Measurements from ENCODE around the gene TTLL11. TPM values are rescaled to one million over a fixed set of nuclear protein-coding genes. Genes with fewer than 3 reads are reported as not detected.

The TTLL11 gene
- total RNA-seq, 2 donors from 2014 or later = 2.3 to 4.2 TPM

DNA sequence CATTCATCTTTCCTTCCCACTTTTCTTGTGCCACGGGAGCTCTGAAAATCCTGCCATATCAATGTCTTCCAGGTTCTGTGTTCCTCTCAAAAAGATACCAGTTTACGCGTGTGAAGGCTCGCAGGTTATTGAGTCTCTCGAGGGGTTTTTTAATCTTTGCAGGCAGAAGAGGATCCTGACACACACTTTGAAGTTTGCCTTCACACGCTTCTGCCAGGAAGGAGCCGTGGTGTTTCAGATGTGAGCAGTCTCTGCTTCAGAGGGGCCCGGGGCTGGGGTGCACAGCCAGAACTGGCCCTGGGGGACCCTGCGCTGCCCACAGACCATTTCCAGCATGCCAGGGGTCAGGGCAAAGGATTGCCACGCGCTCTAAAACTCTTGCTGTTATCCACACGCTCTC is 167.2 kb downstream of the TTLL11 start:
- no peak overlapping the region for H3K27ac Mint-ChIP-seq
- no peak for ATAC-seq
- H3K27me3 Mint-ChIP-seq = peaks cover 5% of the 10 kb centered on the region
- no peaks in the 10 kb centered on the region for H3K9me3 ChIP-seq (ENCODE audit: control insufficient read depth, low read length, poor library complexity, severe bottlenecking)
- no peak for DNase-seq
- no peaks in the 10 kb centered on the region for H3K4me1 Mint-ChIP-seq
- no peaks in the 10 kb centered on the region for H3K36me3 Mint-ChIP-seq (ENCODE audit: low read depth)
- H3K4me3 Mint-ChIP-seq = no peak overlapping the region

DNA sequence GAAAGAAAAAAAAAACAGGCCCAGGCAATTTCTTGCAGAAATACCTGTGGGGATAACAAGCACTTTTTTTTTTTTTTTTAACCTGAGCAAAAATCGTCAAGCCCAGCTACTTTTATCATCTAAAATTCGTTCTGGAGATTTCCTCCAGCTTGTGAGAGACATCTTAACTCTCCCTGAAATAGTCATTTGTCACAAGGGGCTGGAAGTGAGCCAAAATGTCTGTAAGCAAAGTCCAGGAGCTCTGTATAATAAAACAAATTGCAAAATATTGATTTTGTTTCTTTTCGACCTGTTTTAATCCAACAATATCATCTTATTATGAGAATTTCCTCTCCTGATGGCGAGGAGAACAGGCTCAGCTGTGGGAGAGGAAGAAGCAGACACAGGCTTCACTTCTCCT is 168.4 kb downstream of the TTLL11 start:
- DNase-seq (no peak), ATAC-seq (no peak)
- H3K27ac Mint-ChIP-seq = no peak overlapping the region
- no peaks in the 10 kb centered on the region for H3K9me3 ChIP-seq (ENCODE audit: control insufficient read depth, low read length, poor library complexity, severe bottlenecking)
- H3K27me3 Mint-ChIP-seq = peaks cover 5% of the 10 kb centered on the region
- H3K4me1 Mint-ChIP-seq = no peaks in the 10 kb centered on the region
- H3K36me3 Mint-ChIP-seq (ENCODE audit: low read depth) = no peaks in the 10 kb centered on the region
- H3K4me3 Mint-ChIP-seq = no peak overlapping the region

DNA sequence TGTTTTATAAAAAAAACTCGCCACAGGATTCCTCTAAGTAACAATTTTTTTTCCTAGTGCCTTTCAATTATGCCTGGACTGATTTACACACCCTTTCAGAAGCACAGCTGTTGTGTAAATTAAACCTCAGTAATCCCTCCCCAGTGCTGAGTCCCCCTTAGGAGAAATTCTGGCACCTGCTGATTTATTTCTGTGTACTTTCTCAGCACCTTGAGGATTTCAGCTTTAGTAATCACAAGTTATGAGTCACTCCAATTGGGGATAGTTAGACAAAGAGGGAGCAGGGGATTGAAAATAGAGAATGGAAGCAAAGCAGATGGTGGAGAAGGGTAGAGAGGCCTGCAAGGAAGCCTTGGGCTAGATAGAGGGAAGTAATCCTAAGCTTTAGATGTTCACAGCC is 171.7 kb downstream of the TTLL11 start:
- ATAC-seq = no peak
- Mint-ChIP-seq H3K4me3 (no peak overlapping the region), H3K4me1 (no peaks in the 10 kb centered on the region), H3K27ac (no peak overlapping the region), H3K36me3 (ENCODE audit: low read depth) (no peaks in the 10 kb centered on the region), H3K27me3 (peaks cover 5% of the 10 kb centered on the region)
- no peak for DNase-seq
- no peaks in the 10 kb centered on the region for H3K9me3 ChIP-seq (ENCODE audit: control insufficient read depth, low read length, poor library complexity, severe bottlenecking)

DNA sequence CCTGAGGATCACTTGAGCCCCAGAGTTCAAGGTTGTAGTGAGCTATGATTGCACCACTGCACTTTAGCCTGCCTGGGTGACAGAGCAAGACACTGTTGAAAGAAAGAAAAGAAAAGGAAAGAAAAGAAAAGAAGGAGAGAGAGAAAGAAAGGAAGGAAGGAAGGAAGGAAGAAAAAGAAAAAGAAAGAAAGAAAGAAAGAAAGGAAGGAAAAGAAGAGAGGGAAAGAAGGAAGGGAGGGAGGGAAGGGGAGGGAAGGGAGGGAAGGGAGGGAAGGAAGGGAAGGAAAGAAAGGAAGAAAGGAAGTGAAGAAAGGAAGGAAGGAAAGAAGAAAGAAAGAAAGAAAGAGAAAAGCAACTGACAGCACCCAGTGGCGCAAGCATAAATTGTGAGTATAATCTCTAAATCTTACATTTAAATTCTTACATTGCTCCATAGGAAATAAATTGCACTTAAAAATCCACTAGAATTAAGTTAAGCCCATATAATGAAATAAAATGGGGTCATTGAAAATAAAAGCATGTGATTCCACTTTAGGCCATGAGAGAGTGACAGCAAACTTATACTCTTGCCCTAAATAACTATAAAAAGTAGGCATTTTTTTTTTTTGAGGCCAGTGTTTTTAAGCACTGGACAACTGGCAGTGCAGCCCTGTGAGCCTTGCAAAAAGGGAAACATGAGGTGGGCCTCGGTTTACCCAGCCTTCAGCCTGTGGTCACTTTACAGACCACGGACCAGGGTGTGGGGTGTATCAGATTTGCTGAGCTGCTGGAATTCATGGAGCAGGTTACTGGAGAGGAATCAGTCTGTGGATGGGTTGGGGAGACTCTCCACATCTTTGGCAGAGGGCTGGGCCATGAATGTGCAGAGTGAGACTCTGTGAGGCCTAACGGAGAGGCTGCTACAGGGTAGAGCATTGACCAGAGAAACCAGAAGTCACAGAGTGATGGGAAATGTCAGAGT is 175.5 kb downstream of the TTLL11 start:
- H3K27ac Mint-ChIP-seq = no peak overlapping the region

DNA sequence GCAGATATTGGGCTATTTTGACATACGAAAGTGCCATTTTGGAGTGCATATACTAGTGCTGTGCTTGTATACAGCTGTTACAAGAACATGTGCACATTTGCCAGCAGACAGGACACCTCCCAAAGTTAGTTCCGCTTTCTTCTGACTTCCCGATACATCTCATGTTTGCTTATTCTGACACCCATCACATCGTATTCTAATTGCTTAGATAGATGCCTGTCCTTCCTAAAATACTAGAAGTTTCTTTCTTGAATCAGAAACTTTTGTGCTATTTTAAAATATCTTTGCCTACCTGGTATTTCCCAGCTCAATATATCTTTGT is 177.8 kb downstream of the TTLL11 start:
- no peaks in the 10 kb centered on the region for H3K9me3 ChIP-seq (ENCODE audit: control insufficient read depth, low read length, poor library complexity, severe bottlenecking)
- H3K4me3 Mint-ChIP-seq = no peak overlapping the region
- peaks cover 3% of the 10 kb centered on the region for H3K4me1 Mint-ChIP-seq
- DNase-seq (no peak), ATAC-seq (no peak)
- no peak overlapping the region for H3K27ac Mint-ChIP-seq
- peaks cover 5% of the 10 kb centered on the region for H3K36me3 Mint-ChIP-seq (ENCODE audit: low read depth)
- no peaks in the 10 kb centered on the region for H3K27me3 Mint-ChIP-seq

More for the DNA sequence above, 175.5 kb downstream of the TTLL11 start:
- no peaks in the 10 kb centered on the region for H3K27me3 Mint-ChIP-seq
- DNase-seq (no peak), ATAC-seq (no peak)
- peaks cover 3% of the 10 kb centered on the region for H3K36me3 Mint-ChIP-seq (ENCODE audit: low read depth)
- H3K4me1 Mint-ChIP-seq = no peaks in the 10 kb centered on the region
- H3K9me3 ChIP-seq (ENCODE audit: control insufficient read depth, low read length, poor library complexity, severe bottlenecking) = no peaks in the 10 kb centered on the region
- H3K4me3 Mint-ChIP-seq = no peak overlapping the region

DNA sequence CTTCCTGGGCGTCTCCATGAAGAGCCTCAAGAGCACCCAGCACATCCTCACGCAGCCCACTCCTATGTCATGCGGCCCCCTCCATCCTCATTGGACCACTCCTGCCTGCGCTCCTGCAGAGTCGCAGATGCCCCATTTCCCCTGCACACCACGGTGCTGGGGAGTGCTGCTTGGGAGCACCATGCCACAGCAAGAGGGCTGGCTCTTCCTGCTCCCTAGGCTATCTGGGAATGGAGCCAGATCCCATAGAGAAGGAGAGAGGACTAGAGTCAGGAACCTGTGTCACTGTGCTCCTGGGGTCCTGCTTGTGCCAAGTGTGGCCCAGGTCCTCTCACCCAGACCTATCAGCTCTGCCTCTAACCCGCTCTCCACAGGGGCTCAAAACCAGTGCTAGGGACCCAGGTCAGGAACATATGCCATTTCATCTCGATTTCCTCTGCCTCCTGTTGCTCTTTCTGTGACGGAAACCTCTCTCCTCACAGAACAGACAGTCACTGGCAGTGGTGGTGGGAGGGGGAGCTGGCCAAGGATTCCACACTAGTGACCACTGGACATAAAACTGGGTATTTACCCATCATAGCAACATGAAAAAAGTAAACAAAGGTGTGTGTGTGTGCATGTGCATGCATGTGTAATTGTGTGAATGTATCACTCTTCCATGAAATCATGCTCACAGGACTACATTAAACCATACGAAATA is 178.4 kb downstream of the TTLL11 start:
- Mint-ChIP-seq H3K4me1 (peaks cover 3% of the 10 kb centered on the region), H3K27ac (no peak overlapping the region), H3K36me3 (ENCODE audit: low read depth) (peaks cover 5% of the 10 kb centered on the region), H3K27me3 (no peaks in the 10 kb centered on the region), H3K4me3 (no peak overlapping the region)
- ATAC-seq (no peak), DNase-seq (no peak)
- no peaks in the 10 kb centered on the region for H3K9me3 ChIP-seq (ENCODE audit: control insufficient read depth, low read length, poor library complexity, severe bottlenecking)

DNA sequence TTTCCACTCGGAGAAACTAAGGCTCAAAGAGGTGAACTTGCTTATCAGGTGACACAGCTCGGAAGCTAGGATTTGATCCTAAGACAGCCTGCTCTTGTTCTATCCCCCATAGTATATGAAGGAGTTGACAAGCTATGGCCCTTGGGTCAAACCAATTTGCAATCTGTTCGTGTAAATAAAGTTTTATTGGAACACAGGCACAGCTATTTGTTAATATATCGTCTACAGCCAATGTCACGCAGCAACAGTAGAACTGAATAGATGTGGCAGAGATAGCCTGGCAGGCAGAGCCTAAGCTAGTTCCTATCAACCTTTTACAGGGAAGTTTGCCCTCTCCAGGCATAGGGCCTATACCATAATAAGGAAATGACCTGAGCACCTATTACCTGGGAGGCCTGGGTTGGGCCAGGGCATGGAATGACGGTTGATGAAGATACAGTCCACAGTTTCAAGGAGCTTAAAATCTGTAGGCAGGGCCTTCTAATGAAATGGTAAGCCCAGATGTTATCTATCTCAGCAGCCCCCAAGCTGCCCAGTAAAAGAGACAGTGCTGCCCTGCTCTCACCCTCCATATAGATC is 179.0 kb downstream of the TTLL11 start:
- ATAC-seq (no peak), DNase-seq (no peak)
- Mint-ChIP-seq H3K4me3 (no peak overlapping the region), H3K27me3 (no peaks in the 10 kb centered on the region), H3K36me3 (ENCODE audit: low read depth) (peaks cover 5% of the 10 kb centered on the region), H3K27ac (no peak overlapping the region), H3K4me1 (peaks cover 3% of the 10 kb centered on the region)
- no peaks in the 10 kb centered on the region for H3K9me3 ChIP-seq (ENCODE audit: control insufficient read depth, low read length, poor library complexity, severe bottlenecking)

DNA sequence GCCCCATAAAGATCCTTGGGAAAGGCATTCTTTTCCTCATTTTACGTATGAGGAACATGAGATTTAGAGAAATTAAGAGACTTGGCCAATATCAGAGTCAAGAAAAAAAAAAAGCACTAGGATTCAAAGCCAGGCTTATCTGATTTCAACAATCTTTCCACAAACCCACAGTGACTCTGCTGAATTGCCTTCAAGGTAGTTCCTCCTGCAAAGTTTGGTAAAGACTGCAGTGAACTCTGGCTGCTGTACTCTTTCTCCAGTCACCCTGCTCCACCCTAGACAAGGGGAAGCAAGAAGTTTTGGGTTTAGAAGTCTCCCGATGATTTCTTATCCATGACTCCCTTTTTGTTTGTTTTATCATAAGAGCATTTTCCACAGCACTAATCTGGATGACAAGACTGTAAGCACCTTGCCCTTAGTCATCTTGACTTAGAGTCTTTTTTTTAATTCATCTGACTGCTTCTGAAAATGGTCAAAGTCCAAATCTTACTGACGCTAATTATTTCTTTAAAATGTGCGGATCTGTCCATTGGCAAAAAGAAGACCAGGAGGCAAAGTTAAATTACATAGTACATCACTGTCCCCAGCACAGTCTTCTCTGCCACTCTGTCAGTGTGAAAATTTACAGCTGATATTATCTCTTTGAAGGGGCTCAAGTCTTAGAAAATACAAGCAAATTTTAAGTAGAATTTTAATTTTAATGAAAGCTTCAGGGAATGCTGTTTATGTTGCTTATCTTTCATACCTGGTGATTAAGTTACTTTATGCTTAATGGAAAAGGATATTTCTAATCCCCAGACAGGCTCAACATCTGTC is 180.1 kb downstream of the TTLL11 start:
- no peaks in the 10 kb centered on the region for H3K9me3 ChIP-seq (ENCODE audit: control insufficient read depth, low read length, poor library complexity, severe bottlenecking)
- no peak for ATAC-seq
- no peak for DNase-seq
- Mint-ChIP-seq H3K4me1 (peaks cover 3% of the 10 kb centered on the region), H3K27me3 (no peaks in the 10 kb centered on the region), H3K36me3 (ENCODE audit: low read depth) (peaks cover 5% of the 10 kb centered on the region), H3K27ac (no peak overlapping the region), H3K4me3 (no peak overlapping the region)

DNA sequence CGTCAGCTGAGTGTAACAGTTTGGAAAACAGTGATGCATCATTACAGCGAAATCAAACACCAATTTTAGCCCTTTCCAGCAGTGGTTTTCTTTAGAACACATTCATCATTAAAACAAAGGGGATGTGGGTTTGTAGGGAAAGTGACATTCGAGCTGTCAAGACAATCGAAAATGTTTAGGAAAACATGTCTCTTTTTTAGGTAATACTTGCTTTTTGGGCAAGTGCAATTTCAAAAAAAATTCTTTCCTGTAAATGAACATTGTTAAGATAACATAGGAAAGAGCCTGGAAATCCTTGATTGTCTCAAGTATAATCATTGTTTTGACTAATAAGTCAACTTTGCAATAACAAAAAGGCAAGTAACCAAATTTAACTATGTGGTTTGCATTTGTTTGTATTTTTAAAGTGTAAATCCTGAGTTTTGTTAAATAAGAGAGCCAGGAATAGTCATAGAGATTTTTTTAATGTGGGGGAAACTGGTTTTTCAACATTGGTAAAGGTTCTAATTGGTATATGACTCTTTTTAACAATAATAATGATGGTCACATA is 182.5 kb downstream of the TTLL11 start:
- no peaks in the 10 kb centered on the region for H3K27me3 Mint-ChIP-seq
- H3K4me3 Mint-ChIP-seq = no peak overlapping the region
- H3K27ac Mint-ChIP-seq = no peak overlapping the region
- DNase-seq (no peak), ATAC-seq (no peak)
- H3K36me3 Mint-ChIP-seq (ENCODE audit: low read depth) = peaks cover 2% of the 10 kb centered on the region
- H3K4me1 Mint-ChIP-seq = peaks cover 3% of the 10 kb centered on the region
- no peaks in the 10 kb centered on the region for H3K9me3 ChIP-seq (ENCODE audit: control insufficient read depth, low read length, poor library complexity, severe bottlenecking)

DNA sequence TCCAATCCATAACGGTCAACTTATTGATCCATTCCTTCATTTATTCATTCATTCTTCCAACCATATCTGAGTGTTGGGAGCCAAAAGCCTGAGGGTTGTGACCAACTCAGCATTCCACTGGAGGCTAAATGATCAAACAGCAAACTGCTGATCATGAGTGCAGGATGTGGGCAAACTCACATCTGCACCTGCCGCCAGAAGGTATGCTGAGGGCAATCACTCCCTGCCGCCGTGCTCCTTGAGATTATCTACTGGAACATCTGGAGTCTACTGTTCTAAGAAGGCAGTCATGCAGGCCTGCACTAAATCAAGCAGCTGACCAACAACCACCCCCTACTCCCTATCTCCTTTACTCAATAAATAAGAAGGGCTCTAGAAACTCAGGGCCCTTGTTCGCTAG is 184.0 kb downstream of the TTLL11 start:
- no peak for ATAC-seq
- no peak for DNase-seq
- Mint-ChIP-seq H3K36me3 (ENCODE audit: low read depth) (peaks cover 2% of the 10 kb centered on the region), H3K4me3 (no peak overlapping the region), H3K27ac (no peak overlapping the region), H3K27me3 (no peaks in the 10 kb centered on the region), H3K4me1 (peaks cover 3% of the 10 kb centered on the region)
- H3K9me3 ChIP-seq (ENCODE audit: control insufficient read depth, low read length, poor library complexity, severe bottlenecking) = no peaks in the 10 kb centered on the region

DNA sequence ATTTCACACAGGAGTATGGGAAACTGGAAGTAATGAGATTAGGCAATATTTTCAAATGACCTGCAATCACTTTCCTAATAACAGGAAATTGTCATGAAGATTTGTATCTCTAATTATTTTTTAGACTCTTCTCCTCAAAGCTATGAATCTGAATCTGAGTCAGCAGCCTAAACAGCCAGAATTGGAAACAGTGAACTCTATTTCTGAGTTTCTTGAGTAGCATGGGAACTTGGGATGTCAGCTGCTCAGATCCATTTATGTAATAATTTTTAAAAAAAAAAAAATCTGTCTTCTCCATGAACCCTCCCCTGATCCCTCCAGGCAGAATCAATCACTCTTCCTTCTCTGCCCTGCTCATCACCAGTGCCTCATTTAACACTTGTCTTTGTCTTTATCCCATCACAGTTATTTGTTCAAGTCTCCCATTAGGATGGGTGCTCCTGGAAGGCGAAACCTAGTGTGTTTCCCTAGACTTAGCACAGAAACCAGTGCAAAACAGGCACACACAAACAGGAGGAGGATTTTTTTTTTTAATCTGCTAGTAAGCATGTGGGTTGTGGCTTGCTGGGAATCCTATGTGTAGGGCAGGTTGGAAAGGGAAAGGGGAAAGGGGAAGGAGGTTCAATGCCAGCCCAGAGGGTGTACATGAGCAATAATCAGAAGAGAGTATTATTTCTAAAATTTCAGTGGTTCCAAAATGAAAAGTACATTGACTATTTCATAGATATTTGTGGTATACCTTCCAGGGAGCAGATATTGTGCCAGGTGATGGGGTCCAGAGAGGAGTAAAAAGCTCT is 186.8 kb downstream of the TTLL11 start:
- Mint-ChIP-seq H3K27me3 (no peaks in the 10 kb centered on the region), H3K4me3 (no peak overlapping the region), H3K27ac (no peak overlapping the region), H3K36me3 (ENCODE audit: low read depth) (no peaks in the 10 kb centered on the region), H3K4me1 (no peaks in the 10 kb centered on the region)
- DNase-seq (no peak), ATAC-seq (no peak)
- H3K9me3 ChIP-seq (ENCODE audit: control insufficient read depth, low read length, poor library complexity, severe bottlenecking) = no peaks in the 10 kb centered on the region

DNA sequence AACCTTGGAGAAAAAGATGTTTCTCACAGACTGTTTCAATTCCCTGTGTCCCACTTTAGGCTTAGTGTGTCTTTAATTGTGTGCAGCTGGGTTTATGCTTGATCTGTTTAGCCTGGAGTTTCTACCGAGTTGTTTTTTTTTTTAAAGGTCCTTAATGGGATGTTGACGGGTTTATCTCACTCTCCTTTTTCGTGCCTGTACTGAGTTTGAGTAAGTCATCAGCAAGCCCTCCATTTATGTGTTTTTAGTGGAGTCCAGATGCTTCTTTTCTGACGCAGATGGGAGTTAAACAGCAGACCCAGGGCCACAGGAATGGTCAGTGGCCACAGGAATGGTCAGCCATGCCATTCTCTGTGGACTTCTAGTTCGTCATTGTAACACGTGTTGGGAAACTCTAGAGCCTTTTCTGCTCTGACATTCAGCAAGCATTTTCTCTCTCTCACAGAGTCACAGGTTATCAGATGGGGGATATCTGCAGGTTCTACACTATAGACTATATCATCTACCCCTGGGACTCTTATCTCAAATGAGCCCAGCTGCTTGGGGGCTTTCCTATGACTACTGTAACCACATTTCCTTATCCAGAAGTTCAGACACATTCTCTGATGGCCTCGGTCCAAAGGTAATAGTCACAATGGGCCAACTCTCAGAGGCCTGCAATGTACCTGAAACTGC is 190.5 kb downstream of the TTLL11 start:
- Mint-ChIP-seq H3K27ac (no peak overlapping the region), H3K4me3 (no peak overlapping the region), H3K4me1 (no peaks in the 10 kb centered on the region), H3K27me3 (no peaks in the 10 kb centered on the region), H3K36me3 (ENCODE audit: low read depth) (no peaks in the 10 kb centered on the region)
- no peaks in the 10 kb centered on the region for H3K9me3 ChIP-seq (ENCODE audit: control insufficient read depth, low read length, poor library complexity, severe bottlenecking)
- DNase-seq (no peak), ATAC-seq (no peak)

Measured in T-helper 17 cell (primary cell).